Activated CD4-positive, CD25-positive, alpha-beta regulatory T cell treated with anti-CD3 and anti-CD28 coated beads, Interleukin-2, amount 50 U/mL, for 16 hours (primary cell): ENCODE measurements around the gene MLF2.

Experiments
- DNase-seq: peaks from one replicate; pipeline ENCODE4 v3.0.0-alpha.2; 2020; ENCODE audit warnings: low read depth, low spot score

The MLF2 gene

GRCh38 chr12:6752921-6753771, at the start of gene MLF2:
TSS of gene MLF2 (minus strand) at chr12:6753141. CDS start at chr12:6752334, 807 bp downstream.
- DNase-seq = peak; percentile 93

GRCh38 chr12:6799147-6799546, 46.2 kb upstream of the MLF2 start:
- DNase-seq = no peak

- no peak for DNase-seq
Measured at GRCh38 chr12:6796576-6796975, 43.6 kb upstream of the MLF2 start.

GRCh38 chr12:6795088-6795487, 42.1 kb upstream of the MLF2 start:
- no peak for DNase-seq

GRCh38 chr12:6792522-6793201, 39.7 kb upstream of the MLF2 start:
- DNase-seq = no peak

- no peak for DNase-seq
Measured at GRCh38 chr12:6791931-6792520, 39.1 kb upstream of the MLF2 start.

- no peak for DNase-seq
Measured at GRCh38 chr12:6790496-6791150, 37.7 kb upstream of the MLF2 start.

GRCh38 chr12:6788972-6789924, 36.3 kb upstream of the MLF2 start, which contains the start of gene CD4:
TSS of gene CD4 (plus strand) at chr12:6789528. CDS start at chr12:6800139, 10,611 bp downstream.
- no peak for DNase-seq

- no peak for DNase-seq
Measured at GRCh38 chr12:6787309-6787708, 34.4 kb upstream of the MLF2 start.

- no peak for DNase-seq
Measured at GRCh38 chr12:6786416-6787094, 33.6 kb upstream of the MLF2 start.

GRCh38 chr12:6784761-6785160, 31.8 kb upstream of the MLF2 start:
- no peak for DNase-seq

- DNase-seq = no peak
Measured at GRCh38 chr12:6784296-6784695, 31.4 kb upstream of the MLF2 start.

GRCh38 chr12:6783828-6784227, 30.9 kb upstream of the MLF2 start:
- DNase-seq = no peak

- DNase-seq = no peak
Measured at GRCh38 chr12:6782850-6783566, 30.1 kb upstream of the MLF2 start.

- DNase-seq = no peak
Measured at GRCh38 chr12:6782119-6782518, 29.2 kb upstream of the MLF2 start.

GRCh38 chr12:6780573-6780972, 27.6 kb upstream of the MLF2 start:
- no peak for DNase-seq

- no peak for DNase-seq
Measured at GRCh38 chr12:6779708-6780432, 26.9 kb upstream of the MLF2 start.

GRCh38 chr12:6778574-6779550, 25.9 kb upstream of the MLF2 start:
- peak; percentile 81 for DNase-seq
